ENCODE measurements around the gene EMP1.

DNA sequence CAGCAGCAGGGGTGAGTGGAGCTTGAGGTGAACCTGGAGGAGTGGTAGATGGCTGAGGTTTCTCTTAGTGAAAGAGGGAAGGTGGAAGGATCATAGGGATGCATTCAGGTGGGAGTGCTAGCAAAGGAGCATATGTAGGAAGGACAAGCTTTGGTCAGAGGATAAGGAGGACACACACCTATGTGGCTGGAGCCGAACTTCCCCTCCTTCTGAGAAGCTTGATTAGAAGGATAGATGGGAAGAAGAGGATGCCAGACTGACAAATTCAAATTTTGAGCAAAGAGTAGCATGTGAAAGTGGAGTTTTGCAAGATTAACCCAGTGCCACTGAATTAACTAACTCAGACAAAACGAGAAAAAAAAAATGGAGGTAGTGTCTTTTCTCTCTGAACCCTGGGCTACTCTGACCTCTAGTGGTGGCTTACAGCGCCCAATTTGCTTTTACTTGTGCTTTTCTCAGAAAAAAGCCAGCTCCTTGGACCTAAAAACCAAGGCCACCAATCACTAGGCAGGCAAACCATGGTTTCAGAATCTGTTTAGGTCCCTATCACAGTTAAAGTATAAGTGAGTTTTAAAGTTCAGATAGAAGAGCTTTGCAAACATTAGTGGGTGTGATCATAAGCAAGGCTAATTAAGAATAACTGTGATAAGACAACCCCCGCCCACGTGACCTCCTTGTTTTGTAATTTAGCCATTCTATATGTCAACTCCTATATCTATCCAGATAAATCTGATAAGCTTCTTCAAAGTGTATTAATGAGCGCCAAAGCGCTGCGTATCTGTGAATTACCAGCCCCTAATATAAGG is 15.5 kb downstream of the EMP1 start:
- TF ChIP-seq FOXS1 (CRISPR knock-in tag; IDR thresholded peaks at IDR 0.05) = no peak
- TF ChIP-seq, protein P1, sequence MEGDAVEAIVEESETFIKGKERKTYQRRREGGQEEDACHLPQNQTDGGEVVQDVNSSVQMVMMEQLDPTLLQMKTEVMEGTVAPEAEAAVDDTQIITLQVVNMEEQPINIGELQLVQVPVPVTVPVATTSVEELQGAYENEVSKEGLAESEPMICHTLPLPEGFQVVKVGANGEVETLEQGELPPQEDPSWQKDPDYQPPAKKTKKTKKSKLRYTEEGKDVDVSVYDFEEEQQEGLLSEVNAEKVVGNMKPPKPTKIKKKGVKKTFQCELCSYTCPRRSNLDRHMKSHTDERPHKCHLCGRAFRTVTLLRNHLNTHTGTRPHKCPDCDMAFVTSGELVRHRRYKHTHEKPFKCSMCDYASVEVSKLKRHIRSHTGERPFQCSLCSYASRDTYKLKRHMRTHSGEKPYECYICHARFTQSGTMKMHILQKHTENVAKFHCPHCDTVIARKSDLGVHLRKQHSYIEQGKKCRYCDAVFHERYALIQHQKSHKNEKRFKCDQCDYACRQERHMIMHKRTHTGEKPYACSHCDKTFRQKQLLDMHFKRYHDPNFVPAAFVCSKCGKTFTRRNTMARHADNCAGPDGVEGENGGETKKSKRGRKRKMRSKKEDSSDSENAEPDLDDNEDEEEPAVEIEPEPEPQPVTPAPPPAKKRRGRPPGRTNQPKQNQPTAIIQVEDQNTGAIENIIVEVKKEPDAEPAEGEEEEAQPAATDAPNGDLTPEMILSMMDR (IDR thresholded peaks at IDR 0.05) = peak; percentile 96
